ENCODE results near the gene UROC1. TPM values are rescaled to one million over a fixed set of nuclear protein-coding genes. Genes with fewer than 3 reads are reported as not detected.

Gene UROC1
- total RNA-seq, result not detected

GRCh38 chr3:126517291-126517951, at the start of gene UROC1:
Gene UROC1 (minus strand): TSS chr3:126517773. CDS start chr3:126517719, 54 bp downstream.
- peaks cover 1% of the 10 kb centered on the region for H3K4me1 ChIP-seq (ENCODE audit: insufficient read depth, low read length)
- no peaks in the 10 kb centered on the region for H3K27me3 ChIP-seq (ENCODE audit: insufficient read depth, low read length)
- H3K9me3 ChIP-seq (ENCODE audit: low read depth, low read length), result no peaks in the 10 kb centered on the region
- H3K4me3 ChIP-seq (ENCODE audit: low read length), result no peak within 1 kb of the TSS

- H3K4me3 ChIP-seq (ENCODE audit: low read length), result no peak overlapping the region
- H3K4me1 ChIP-seq (ENCODE audit: insufficient read depth, low read length), result no peaks in the 10 kb centered on the region
- H3K27me3 ChIP-seq (ENCODE audit: insufficient read depth, low read length), result no peaks in the 10 kb centered on the region
- no peaks in the 10 kb centered on the region for H3K9me3 ChIP-seq (ENCODE audit: low read depth, low read length)
Measured at GRCh38 chr3:126562737-126563276, 45.2 kb upstream of the UROC1 start.

- Histone ChIP-seq H3K4me1 (ENCODE audit: insufficient read depth, low read length) (no peaks in the 10 kb centered on the region), H3K9me3 (ENCODE audit: low read depth, low read length) (no peaks in the 10 kb centered on the region), H3K27me3 (ENCODE audit: insufficient read depth, low read length) (no peaks in the 10 kb centered on the region), H3K4me3 (ENCODE audit: low read length) (no peak within 1 kb of the TSS)
Measured at GRCh38 chr3:126558336-126559071, 40.9 kb upstream of the UROC1 start, which contains the start of gene C3orf22. Gene C3orf22 (minus strand): TSS chr3:126558932. CDS start chr3:126553390, 5,542 bp downstream.

- no peaks in the 10 kb centered on the region for H3K4me1 ChIP-seq (ENCODE audit: insufficient read depth, low read length)
- H3K9me3 ChIP-seq (ENCODE audit: low read depth, low read length), result no peaks in the 10 kb centered on the region
Measured at GRCh38 chr3:126557761-126558160, 40.2 kb upstream of the UROC1 start.

GRCh38 chr3:126557415-126557745, 39.8 kb upstream of the UROC1 start:
- Histone ChIP-seq H3K4me3 (ENCODE audit: low read length) (no peak overlapping the region), H3K4me1 (ENCODE audit: insufficient read depth, low read length) (no peaks in the 10 kb centered on the region), H3K9me3 (ENCODE audit: low read depth, low read length) (no peaks in the 10 kb centered on the region), H3K27me3 (ENCODE audit: insufficient read depth, low read length) (no peaks in the 10 kb centered on the region)

More at GRCh38 chr3:126557761-126558160, 40.2 kb upstream of the UROC1 start:
- no peaks in the 10 kb centered on the region for H3K27me3 ChIP-seq (ENCODE audit: insufficient read depth, low read length)
- no peak overlapping the region for H3K4me3 ChIP-seq (ENCODE audit: low read length)

GRCh38 chr3:126556637-126557414, 39.3 kb upstream of the UROC1 start:
- Histone ChIP-seq H3K9me3 (ENCODE audit: low read depth, low read length) (no peaks in the 10 kb centered on the region), H3K4me3 (ENCODE audit: low read length) (no peak overlapping the region), H3K27me3 (ENCODE audit: insufficient read depth, low read length) (no peaks in the 10 kb centered on the region), H3K4me1 (ENCODE audit: insufficient read depth, low read length) (no peaks in the 10 kb centered on the region)

GRCh38 chr3:126555795-126556636, 38.4 kb upstream of the UROC1 start:
- no peaks in the 10 kb centered on the region for H3K27me3 ChIP-seq (ENCODE audit: insufficient read depth, low read length)
- no peaks in the 10 kb centered on the region for H3K9me3 ChIP-seq (ENCODE audit: low read depth, low read length)
- no peak overlapping the region for H3K4me3 ChIP-seq (ENCODE audit: low read length)
- H3K4me1 ChIP-seq (ENCODE audit: insufficient read depth, low read length), result no peaks in the 10 kb centered on the region

GRCh38 chr3:126554560-126555525, 37.3 kb upstream of the UROC1 start:
- no peaks in the 10 kb centered on the region for H3K9me3 ChIP-seq (ENCODE audit: low read depth, low read length)
- no peak overlapping the region for H3K4me3 ChIP-seq (ENCODE audit: low read length)
- no peaks in the 10 kb centered on the region for H3K27me3 ChIP-seq (ENCODE audit: insufficient read depth, low read length)
- no peaks in the 10 kb centered on the region for H3K4me1 ChIP-seq (ENCODE audit: insufficient read depth, low read length)

- H3K4me3 ChIP-seq (ENCODE audit: low read length), result no peak overlapping the region
- H3K9me3 ChIP-seq (ENCODE audit: low read depth, low read length), result no peaks in the 10 kb centered on the region
- H3K4me1 ChIP-seq (ENCODE audit: insufficient read depth, low read length), result no peaks in the 10 kb centered on the region
- H3K27me3 ChIP-seq (ENCODE audit: insufficient read depth, low read length), result no peaks in the 10 kb centered on the region
Measured at GRCh38 chr3:126553284-126554084, 35.9 kb upstream of the UROC1 start.

- Histone ChIP-seq H3K27me3 (ENCODE audit: insufficient read depth, low read length) (no peaks in the 10 kb centered on the region), H3K4me1 (ENCODE audit: insufficient read depth, low read length) (no peaks in the 10 kb centered on the region), H3K9me3 (ENCODE audit: low read depth, low read length) (no peaks in the 10 kb centered on the region), H3K4me3 (ENCODE audit: low read length) (no peak overlapping the region)
Measured at GRCh38 chr3:126552688-126553283, 35.2 kb upstream of the UROC1 start.

GRCh38 chr3:126551839-126552687, 34.5 kb upstream of the UROC1 start:
- no peaks in the 10 kb centered on the region for H3K4me1 ChIP-seq (ENCODE audit: insufficient read depth, low read length)
- no peaks in the 10 kb centered on the region for H3K27me3 ChIP-seq (ENCODE audit: insufficient read depth, low read length)
- no peak overlapping the region for H3K4me3 ChIP-seq (ENCODE audit: low read length)
- H3K9me3 ChIP-seq (ENCODE audit: low read depth, low read length), result no peaks in the 10 kb centered on the region
